Neural progenitor cell (in vitro differentiated cells): ENCODE data around the gene TBC1D2B.

Experiments used
- CTCF ChIP-seq: fragments of 200-600 bp; sonication (generic); IDR thresholded peaks from 2 replicates; pipeline ENCODE4 v1.5.1; 2017; ENCODE audit warnings: antibody characterized with exemption, mild to moderate bottlenecking
- EZH2 ChIP-seq: fragments of 200-600 bp; sonication (generic); IDR thresholded peaks from 2 replicates; pipeline ENCODE4 v1.6.1; 2017; ENCODE audit warnings: antibody characterized with exemption, mild to moderate bottlenecking, moderate library complexity
- EZH2phosphoT487 ChIP-seq: fragments of 200-600 bp; sonication (generic); IDR thresholded peaks from 2 replicates; pipeline ENCODE4 v1.6.1; 2017; ENCODE audit warnings: antibody characterized with exemption

GRCh38 chr15:78018946-78019644 is 58.4 kb downstream of the TBC1D2B start:
- TF ChIP-seq CTCF, result no peak
- no peak for TF ChIP-seq EZH2
- TF ChIP-seq EZH2phosphoT487, result no peak
